LNCaP clone FGC (cell line): ENCODE measurements around the gene NT5C1A.

Experiments
- DNase-seq: peaks from one replicate; pipeline ENCODE4 v3.0.0-alpha.2; 2011; ENCODE audit warnings: low read depth
- H3K4me3 ChIP-seq: 2 replicates; pipeline ENCODE4 v1.5.1; 2011; ENCODE audit warnings: mild to moderate bottlenecking, low read depth, low read length, control low read depth
- TF ChIP-seq, protein P1 (sequence below): IDR thresholded peaks from 2 replicates; pipeline ENCODE4 v1.5.1; 2012; ENCODE audit warnings: mild to moderate bottlenecking; ENCODE audit not compliant: control insufficient read depth, insufficient read depth; ENCODE audit errors: extremely low read depth

The NT5C1A gene

DNA sequence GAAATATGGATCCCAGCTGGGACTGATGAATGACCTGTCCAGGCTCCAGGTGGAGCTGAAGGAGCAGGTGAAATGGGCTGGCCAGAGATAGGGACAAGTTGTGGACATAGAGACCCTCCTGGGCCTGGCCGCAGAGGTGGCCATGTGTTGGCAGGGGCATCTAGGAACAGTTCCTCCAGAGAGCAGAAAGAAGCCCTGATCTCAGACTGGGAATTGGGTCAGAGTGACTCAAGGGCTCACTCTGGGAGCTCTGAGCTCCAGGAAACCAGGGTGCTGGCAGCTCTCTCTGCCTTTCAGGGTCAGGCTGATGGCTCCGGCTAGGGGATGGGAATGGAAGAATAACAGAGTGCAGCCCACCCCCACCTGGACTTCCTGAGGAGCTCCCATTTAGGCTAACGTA is 3.0 kb downstream of the NT5C1A start:
- TF ChIP-seq, protein P1, sequence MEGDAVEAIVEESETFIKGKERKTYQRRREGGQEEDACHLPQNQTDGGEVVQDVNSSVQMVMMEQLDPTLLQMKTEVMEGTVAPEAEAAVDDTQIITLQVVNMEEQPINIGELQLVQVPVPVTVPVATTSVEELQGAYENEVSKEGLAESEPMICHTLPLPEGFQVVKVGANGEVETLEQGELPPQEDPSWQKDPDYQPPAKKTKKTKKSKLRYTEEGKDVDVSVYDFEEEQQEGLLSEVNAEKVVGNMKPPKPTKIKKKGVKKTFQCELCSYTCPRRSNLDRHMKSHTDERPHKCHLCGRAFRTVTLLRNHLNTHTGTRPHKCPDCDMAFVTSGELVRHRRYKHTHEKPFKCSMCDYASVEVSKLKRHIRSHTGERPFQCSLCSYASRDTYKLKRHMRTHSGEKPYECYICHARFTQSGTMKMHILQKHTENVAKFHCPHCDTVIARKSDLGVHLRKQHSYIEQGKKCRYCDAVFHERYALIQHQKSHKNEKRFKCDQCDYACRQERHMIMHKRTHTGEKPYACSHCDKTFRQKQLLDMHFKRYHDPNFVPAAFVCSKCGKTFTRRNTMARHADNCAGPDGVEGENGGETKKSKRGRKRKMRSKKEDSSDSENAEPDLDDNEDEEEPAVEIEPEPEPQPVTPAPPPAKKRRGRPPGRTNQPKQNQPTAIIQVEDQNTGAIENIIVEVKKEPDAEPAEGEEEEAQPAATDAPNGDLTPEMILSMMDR: no peak
- no peak for DNase-seq
- no peak overlapping the region for H3K4me3 ChIP-seq

DNA sequence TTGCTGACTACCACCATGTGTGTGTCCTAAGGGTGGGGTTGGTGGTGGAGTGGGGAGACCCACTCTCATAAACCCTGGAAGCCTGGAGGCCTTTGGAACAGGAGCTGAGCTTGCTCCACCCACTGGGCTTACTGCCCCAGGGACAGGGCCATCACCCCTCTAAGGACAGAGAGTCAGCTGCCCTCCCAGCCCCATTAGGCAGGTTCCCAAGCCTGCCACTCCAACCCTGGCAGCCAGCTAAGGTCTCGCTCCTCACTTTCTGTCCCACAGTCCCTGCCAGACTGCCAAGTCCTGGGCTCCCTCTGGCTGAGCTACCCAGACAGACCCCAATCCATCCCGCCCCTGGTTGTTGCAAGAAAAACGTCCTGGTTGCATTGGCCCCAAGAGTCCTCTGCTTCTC is 3.8 kb downstream of the NT5C1A start:
- TF ChIP-seq, protein P1: no peak
- DNase-seq: no peak
- H3K4me3 ChIP-seq: no peak overlapping the region

DNA sequence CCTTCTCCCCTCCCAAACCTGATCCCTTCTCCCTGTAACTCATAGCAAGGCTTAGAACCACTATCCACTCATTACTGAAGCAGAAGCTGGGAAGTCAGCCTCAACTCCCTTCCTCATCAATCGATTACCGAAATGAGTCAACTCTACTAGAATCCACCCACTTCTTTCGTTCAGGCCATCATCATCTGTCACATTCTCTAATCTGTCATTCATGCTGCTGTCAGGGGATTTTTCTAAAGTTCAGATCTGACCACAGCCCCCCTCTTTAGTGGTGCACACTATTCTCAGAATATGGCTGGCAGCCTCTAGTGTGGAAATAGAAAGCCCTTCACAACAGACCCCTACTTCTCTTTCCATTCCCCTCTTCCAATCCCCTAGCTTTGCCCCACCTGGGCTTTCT is 5.1 kb downstream of the NT5C1A start:
- TF ChIP-seq, protein P1: no peak
- no peak for DNase-seq
- H3K4me3 ChIP-seq: no peak overlapping the region

DNA sequence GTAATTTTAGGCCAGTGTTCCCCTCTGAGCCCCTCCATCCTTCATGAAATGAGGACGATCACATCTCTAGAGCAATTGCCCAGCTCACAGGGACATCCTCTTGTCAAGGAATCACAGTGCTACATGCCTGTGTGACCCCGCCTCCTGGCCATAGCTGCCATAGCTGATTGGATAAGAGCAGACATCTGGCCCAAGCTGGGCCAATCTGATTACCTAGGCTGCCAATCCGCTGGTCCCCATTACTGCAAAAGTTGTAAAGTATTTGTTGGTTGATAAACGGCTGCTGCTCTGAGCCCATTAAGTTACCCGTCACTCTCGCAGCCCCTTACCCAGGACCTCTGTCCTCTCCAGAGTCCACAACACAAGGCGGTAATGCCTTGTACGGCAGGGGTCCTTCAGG is 8.3 kb downstream of the NT5C1A start:
- no peak for DNase-seq
- H3K4me3 ChIP-seq: no peak overlapping the region
- TF ChIP-seq, protein P1: no peak

DNA sequence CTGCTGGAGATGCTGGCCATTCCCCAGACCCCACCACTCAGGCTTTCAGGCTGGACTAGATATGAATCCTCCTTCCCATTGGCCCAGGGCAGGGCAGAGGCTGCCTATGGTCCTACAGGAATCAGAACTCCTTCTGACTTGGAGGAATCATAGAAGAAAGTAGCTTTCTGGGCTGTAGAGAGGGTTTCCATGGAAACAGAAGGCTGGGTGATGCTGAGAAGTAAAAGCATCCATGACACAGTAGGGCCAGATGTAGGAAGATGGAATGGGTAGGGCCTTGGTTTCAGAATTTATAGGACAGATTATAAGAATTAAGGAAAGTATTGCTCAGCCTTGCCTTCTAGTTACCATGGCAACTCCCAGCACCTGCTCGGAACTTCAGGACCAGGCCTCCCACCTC is 9.0 kb downstream of the NT5C1A start:
- DNase-seq: no peak
- TF ChIP-seq, protein P1: no peak
- no peak overlapping the region for H3K4me3 ChIP-seq

DNA sequence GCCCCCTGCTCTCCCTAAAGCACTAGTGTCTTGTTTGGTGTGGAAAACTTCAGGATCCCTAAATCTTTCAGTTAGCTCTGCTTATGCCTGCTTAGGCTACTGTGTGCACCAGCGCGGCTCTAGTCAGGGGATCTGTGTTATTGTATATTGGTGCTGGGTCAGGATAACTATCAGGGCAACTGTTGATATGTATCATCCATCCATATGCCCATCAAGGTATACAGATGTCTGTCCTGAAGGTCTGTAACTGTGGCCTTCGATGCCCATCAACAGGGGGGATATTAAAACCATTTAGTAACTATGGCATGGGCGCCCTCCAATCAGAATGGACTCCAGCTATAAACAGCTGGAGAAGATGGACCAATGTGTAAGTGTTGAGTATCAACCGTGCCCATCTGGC is 12.4 kb downstream of the NT5C1A start:
- TF ChIP-seq, protein P1: no peak
- H3K4me3 ChIP-seq: no peak overlapping the region
- DNase-seq: no peak

DNA sequence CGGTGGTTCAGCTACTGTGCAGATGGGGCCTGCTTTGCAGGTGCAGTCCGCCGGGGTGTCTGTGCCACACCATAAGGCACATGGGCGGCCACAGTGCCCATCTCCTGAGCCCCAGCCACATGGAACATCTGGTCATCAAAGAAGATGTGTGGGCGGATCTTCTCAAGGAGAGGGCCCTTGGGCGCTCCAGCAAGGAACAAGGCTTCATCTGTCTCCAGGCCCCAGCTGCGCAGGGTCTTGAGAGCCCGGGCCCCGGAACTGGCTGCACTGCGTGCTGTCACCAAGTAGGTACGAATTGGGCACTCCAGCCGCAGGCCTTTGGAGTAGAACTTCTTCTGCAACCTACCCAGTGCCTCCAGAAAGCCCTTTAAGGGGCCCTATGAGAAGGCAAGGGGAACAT is 12.8 kb downstream of the NT5C1A start:
- DNase-seq: no peak
- TF ChIP-seq, protein P1: no peak
- H3K4me3 ChIP-seq: no peak overlapping the region
